HG02571 (cell line): Measurements from ENCODE around the gene TMA7.

Experiments used
- ATAC-seq: cut with Tn5 transposase; IDR thresholded peaks from one replicate; pipeline ENCODE4 v1.9.1; 2021; ENCODE audit warnings: mild to moderate bottlenecking, moderate library complexity; ENCODE audit not compliant: unreplicated experiment

TMA7 gene

DNA sequence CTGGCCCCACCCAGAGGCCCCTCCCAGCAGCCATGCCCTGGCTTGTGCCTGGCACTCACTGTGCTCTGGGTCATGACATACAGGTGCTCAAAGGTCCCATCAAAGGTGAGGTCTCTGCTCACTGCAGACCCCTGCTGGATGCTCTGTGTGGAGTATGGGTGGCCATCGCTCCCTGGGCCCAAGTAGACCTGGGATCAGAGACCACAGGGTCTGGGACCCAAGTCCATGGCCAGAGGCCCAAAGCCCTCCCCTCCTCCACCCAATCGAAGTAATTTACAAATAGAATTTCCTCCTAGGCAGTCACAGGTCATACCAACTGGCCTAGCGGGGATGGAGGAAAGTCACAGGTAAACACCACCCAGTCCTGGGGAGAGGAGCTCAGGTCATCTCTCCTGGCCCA, 17.8 kb upstream of the TMA7 start:
- ATAC-seq = no peak

DNA sequence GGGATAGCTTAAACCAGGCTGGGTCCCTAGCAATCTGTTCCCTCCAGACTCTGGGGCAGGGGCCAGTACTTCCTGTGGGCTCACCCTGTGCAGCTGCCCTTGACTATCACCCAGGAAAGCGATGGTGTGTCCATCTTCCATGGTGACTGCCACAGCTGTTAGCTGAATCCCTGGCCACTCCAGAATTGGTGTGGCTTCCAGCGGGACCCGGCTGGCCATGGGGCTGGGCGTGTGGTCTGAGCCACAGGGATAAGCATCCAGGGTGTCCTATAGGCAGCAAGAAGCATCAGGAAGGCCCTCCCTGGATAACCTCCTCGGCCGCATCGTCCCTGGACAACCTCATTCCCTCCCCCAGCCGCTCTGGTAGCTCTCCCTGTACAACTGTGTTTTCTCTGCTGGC, 17.4 kb upstream of the TMA7 start:
- no peak for ATAC-seq

DNA sequence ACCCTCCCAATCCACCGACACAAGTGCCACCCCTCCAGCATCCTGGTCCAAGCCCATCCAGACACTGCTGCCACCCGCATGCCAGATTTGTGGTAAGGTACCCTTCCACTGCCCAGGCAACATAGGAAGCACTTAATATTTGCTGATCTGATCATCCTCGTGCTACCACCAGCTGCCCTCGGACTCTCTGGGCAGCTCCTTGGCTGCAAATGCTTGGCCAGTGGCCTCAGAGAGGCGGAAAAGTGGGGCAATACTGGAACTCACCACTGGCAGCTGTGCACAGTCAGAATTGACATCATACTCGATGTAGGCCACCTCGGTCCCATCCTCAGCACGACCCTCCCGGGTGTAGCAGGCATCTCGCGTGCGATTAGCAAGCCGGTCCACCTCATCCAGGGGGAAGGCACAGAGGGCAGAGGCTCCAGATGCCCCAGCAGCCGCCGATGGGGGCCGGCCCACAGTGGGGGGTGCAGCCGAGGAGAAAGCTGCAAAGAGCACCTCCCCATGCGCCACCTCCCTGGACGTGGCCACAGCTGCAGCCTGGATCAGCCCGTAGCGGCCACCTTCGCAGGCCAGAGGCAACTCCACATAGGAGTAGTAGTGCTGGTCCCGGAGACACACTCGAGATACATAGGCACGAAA, 16.7 kb upstream of the TMA7 start:
- no peak for ATAC-seq

DNA sequence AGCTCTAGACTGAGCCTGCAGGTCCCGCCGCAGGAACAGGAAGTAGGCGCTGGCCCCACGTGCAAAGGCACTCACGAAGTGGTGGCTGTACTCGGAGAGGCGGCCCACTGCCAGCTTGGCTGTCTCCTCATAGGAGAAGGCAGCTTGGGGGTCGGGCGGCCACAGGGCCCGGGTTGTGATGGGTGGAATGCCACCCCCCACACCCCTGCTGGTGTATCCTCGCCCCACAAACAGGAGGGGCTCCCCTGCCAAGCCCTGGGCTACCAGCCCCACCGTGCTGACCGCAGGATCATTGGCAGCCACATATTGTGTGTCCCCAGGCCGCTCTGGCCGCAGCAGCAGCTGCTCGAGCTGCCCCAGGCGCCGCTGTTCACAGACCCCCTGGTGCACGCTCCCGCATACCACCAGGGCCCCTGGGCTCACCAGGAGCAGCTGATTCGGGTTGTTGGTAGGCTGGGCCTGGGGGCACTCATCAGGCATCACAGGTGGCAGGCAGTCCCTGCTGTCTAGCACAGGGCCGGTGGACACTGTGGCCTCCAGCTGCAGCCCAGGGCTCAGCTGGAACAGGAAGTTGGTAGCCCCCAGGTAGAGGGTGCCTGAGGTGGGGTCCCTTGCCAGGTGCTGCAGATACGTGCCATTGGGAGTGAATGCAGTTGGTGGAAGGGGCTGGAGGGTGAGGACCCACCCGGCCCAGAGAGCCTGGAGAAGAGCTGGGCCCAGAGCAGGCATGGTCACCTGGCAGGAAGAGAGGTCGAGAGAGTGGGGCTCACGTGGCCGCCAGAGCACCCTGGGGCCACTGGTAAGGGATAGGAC, 16.0 kb upstream of the TMA7 start:
- ATAC-seq = no peak

DNA sequence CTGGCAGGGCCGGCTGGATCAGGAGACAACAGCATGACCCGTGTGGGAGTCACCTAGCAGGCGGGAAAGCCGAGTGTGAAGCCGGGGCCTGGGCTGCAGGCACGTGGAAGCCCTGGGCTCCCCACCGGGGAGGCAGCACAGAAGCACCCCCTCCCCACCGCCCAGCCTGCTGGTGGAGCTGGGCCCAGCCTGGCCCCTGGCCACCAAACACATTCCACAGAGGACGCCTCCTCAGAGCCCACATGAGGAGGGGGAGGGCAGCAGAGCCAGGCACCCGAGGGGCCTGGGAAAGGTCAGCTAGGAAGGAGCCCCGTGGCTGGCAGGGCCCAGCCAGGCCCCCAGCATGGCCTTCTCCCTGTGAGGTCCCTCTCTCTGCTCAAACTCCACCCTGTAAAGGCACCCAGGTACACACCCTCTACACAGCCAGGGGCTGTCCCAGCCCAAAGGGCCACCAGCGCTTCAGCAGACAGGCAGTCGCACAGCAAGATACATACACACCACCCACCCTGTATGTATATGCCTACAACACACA, 14.7 kb upstream of the TMA7 start:
- no peak for ATAC-seq

DNA sequence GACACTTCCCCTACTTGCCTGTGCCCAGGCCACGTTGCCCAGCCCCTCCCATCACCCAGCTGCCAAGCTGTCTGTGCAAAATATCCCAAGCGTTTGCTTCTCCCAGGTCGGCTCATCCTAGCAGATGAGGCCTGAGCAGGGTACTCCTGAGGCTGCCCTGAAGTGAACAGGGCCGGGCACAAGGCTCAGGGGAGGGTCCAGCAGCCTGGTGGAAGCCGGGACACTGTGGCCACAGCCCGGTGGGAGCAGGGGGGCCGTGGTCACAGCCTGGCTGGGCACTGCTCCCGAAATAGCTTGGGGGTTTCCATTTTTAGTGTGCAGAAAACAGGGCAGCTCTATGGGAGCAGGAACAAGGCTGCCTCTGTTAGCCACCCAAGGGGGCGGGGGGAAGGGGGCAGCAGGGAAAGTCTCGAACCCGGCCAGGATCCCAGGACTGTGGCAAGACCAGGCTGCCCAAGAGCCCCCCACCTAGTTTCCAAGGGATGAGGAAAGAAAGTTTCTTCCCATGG, 13.6 kb upstream of the TMA7 start:
- no peak for ATAC-seq

DNA sequence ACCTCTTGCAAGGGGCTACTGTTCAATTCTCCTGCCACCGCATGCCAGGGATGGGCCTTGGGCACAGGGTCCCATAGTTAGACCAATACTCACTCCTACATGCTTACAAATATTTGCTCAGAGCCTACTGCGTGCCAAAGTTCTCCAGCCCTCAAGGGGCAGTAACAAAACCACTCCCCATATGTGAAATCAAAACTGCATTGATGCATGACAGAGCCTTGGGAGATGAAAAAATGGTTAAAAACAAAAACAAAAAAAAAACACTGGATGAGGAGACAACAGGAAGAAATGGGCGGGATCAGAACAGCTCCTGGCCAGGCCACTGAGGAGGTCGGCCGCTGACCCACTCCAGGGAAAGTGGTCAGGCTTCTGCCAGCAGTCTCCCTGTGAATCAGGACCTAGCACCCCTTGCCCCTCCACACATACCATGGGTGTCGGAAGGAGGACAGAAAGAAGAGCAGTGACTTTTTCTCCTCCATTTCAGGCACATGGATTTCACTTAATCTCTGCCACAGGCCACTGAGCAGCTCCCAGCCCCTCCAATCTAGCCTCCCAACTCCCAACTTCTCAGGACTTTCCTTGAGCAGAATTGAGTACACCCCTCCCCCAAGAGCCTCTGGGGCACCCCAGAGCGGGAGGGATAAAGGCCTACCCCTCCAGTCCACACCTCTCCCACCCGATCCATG, 13.0 kb upstream of the TMA7 start:
- ATAC-seq = no peak

DNA sequence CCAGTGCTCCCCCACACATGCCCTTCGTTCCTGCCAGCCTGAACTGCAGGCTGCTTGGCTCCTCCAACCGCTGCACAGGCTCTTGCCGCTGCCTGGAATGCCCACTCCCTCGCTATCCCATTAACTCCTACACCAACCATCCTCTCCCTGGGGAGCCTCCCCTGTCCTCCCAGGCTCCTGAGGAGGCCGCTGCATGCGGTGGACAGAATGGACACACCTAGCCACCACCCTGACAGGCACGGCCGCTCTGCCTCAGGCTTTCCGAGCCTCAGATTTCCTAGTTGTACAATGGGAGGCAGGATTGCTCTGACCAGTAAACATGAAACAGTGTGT, 12.5 kb upstream of the TMA7 start:
- no peak for ATAC-seq

DNA sequence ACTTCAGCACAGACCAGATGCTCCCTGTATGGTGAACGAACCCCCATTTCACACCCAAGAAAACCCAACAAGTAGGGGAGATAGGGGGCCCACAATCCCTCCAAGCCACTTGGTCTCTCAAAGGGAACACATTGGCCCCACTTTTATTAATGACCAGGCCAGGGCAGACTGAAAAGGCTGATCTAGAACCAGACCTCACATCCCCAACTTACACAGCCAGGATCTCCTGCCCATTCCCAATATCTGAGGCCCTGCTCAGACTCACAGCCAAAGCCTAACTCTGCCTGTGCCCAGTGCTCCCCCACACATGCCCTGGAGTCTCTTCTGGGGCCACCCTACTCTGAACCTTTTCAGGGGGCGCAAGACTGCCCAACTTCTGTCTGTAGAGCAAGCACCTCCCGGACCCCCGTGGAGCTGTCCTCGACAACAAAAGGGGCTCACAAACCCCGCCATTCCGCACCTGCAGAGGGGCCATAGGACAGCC, 11.9 kb upstream of the TMA7 start:
- ATAC-seq = no peak

DNA sequence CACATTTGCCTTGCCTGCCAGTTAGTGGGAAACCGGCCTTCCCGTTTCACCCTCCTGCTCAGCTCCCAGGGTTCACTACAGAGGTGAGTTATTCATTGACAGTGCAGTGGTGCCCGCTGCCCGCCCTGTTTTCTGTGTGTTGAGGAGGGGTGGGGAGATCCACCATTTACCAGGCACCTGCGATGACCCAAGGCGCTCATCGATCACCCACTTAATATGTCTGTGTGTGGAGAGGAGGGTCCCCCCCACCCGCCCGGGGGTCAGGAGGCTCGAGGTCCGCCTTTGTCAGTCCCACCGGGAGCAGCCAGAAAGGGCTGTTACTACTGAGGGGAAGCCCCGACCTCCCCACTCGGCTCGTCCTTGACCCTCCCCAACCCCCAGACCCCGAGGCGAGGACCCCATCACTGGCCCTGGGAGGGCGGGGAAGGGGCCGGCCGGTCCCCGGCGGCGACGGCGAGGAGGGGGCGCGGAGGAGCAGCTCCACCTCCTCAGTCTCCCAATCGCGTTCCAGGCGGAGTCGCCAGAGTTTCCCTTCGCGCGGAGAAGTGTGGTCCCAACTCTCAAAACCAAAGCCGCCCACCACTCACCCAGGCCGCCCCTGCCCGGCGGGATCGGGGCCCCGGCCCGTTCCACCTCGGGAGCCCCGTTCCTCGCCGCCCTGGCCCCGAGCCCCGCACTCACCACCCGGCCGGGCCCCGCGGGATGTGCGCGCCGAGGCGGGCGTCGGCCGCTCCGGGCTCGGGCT, 11.3 kb upstream of the TMA7 start:
- ATAC-seq = no peak

DNA sequence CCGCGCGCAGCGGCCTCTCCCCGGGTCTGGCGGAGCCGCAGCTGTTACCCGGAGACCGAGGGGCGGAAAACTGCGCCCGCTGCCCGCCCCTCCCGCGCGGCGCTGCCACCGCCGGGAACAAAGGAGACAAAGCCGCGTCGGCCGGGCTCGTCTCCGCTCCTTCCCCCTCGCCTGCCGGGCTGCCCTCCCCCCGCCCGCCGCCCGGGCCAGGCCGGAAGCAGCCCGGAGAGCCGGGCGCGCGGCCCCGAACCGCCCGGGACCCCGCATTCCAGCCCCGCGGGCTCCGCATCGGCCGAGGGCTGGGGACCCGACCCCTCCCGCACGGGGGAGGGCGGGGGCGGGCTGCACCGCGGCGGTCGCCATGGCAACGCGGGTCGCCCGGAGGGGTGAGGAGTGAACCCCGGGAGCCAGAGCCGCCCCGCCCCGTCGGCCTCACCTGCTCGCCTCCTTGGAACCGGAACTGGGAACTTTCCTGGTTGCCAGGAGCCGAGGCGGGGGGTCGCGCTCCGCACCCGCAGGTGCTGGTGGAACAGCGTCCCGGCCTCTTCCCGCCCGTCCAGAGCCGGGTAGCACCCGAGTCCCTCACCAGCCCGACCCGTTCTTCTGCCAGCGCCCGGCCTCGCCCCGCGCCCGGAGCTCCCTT, 10.6 kb upstream of the TMA7 start:
- ATAC-seq = no peak

DNA sequence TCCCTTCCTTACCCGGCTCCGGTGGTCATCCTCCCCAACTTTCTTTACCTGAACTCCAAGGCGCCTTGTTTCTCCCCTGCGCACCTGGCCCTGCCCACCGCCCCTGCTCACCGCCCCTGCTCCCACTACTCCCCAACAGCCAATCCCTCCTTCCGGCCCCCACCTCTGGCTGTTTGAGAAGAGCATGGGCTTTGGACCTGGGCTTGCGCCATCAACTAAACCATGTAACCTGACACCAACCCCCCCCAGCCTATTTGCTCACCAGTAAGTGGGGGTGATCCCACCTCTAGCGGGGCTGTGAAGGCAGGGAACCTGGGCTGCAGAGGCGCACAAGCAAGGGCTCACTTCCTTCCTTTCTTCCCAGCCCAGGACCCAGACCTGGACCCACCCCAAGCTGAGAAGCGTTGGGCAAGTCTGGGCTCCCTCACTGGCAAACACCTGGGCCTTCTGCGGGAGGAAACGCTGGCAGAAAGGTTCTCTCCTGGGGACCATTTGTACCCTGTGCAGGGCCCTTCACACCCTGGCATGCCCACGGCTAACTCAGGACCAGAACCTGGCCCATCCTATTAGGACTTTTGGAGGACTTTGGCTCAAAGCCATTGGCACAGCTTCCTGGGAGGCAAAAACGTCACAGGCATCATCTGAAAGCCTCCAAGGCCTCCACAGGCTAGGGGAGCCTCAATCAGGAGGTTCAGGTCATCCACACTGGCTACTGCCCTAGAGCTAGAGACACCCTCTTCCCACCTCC, 9.9 kb upstream of the TMA7 start, which contains the start of gene PLXNB1:
TSS of gene PLXNB1 (minus strand) at position 127 of the 748 bp plus-strand sequence. CDS start 5,475 bp downstream, outside the sequence.
- no peak for ATAC-seq

DNA sequence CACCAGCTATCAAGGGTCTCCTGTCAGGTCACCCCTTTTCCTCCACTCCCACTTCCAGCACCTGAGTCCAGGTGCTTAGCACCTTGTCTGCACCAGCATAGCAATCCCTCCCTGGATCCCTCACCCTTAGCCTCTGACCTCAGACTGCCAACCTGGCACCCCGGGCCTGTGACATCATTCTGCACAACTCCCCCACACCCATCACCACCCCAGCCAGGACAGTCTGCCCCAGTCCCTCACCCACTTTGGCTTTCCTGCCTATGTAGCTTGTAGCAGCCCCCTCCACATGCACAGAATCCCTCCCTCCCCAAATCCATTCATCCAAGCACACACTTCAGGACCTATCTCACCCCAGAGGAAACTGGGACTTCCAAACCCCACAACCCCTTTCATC, 9.4 kb upstream of the TMA7 start:
- no peak for ATAC-seq

DNA sequence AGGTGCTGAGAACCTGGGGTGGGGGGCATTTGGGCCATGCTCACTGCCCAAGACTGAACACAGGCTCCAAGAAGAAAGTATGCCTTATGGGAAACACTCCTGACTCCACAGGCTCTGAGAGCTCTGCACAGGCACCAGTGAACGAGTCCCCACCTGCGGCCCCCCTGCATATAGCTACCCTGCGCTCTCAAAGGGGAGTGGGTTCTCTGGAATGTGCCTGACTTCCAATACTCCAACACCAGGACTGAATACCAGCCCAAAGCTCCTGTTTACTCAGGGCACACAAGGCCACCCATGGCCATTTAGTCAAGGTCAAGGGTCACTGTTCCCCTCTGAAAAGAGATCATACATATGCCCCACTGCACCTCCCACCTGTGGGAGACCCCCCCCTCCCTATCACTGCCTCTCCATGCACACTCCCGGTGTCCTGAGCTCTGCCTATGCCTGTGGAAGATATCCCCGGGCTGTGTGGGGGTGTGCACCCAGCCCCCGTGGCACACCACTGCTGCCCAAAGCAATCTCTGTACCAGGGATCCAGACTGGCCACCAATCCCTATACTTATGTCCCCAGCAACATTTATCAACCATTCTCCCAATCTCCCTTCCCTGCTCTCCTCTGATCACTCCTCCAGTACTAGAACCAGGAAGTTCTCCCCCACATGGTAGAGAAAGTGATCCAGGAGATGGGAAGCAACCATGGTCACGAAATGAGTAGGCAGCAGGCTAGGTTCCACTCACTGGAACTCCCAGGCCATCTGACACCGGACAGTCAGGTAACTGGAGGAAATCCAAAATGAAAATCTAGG, 8.6 kb upstream of the TMA7 start:
- no peak for ATAC-seq

DNA sequence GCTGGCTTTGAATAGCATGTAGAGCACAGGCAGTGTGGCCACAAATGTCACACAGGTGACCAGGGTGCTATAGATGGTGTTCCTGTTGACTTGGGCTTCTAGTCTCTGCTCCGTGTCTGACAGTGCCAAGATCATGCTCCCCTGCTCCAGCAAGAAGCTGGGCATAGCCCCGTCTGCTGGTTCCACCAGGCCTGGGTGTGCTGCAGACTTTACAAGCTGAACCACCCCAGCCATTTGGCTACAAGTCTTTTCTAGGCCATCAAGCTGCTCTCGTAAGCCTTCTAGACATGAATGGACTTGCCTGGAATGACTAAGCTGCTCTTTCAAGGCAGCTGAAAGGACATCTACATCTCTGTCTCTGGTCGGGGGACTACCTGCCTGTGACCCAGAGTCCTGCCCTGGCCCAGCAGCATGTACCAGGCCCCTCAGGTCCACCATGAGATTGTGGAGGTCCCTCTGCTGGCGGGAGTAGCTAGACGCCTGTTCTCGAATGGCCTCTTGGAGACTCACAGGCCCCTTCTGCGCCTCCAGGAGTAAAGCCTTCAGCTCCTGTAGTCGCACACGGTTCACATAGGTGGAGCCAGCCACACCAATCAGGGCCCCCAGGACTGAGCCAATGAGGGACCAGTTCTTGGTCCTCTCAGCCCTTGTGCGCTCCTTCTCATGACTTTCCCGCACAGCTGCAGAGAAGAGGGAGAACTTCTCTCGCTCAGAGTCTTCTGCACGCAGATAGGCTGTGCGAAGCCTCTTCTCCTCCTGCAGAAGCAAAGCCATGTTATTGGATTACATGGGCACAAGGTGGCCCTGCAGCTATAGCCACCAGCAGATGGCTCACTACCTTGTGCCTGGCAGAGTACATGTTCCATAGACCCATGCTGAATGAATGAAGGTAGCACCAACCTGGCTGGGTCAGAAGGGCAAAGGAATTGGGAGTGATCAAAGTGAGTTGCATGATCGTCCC, 7.4 kb upstream of the TMA7 start:
- no peak for ATAC-seq

DNA sequence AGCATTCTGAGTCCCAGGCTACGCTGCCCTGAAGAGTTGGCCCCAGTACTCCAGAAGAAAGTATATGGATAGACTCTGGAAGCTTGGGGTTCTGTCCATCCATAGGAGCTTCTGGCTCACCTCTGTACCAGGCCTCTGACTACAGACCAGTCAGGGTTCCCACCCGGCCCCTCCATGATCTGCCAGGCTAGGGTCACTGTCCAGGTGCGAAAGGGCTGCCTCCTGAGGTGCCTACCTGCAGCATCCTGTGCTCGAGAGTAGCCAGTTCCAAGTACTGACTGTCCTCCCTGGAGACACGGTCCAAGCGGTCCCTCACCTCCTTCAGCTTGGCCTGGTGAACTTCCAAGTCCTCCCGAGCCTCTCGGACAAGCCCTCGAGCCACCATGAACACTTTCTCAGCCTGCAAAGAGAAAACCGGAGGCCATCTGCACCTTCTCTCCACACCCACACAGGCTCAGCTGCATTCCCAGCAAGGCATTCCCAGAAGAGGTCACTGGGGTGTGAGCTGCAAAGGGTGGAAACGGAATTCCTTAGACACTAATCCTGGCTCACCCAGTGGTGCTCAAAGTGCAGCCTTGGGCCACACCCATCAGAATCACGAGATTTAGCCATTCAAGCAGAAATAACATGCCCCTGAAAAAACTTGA, 6.5 kb upstream of the TMA7 start:
- ATAC-seq = no peak

DNA sequence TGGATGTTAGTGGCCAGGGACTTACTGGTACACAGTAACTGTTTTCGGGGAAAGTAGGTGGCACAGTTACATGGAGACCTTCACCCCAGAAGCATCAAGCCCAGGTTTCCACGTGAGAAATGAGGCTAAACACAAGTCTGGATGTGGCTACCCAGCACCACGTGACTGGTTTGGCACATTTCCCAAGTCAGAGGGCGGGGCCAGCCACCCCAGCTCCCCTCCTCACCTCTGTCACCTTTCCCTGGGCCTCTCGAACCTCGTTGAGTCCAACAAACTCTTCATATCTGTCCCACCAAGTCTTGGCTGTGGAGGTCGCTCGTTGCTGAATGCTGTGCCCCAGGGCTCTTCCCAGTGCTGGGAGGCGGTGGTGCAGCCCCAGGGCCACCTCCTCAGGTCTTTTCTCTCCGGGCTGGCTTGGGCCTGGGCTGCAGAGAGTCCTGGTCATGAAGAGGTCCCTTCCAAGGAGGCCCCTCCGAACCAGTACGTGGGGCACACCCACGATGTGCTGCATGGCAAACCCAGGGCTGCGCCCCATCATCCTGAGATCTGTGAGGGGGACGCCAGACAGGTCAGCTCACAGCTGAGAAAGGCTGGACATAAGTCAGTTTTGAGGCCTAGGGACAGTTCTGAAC, 5.3 kb upstream of the TMA7 start:
- ATAC-seq = no peak
